ENCODE results near the gene MAU2. TPM values are rescaled to one million over a fixed set of nuclear protein-coding genes. Genes with fewer than 3 reads are reported as not detected.

MAU2 gene
- total and polyA plus RNA-seq, 2 of the 8 experiments (the other 6 are each of a cell fraction or from before 2014, with no cell fraction given) = 32.0 to 40.8 TPM

- Histone ChIP-seq H2BK20ac (ENCODE audit: low read length) (no peak overlapping the region), H3K36me3 (ENCODE audit: control insufficient read depth in 2 of 4, insufficient read depth in 4 of 4, low read length in 3 of 4) (peaks cover 11 to 37% (median 31%) of the 10 kb centered on the region in 4 experiments), H3K23me2 (ENCODE audit: low read depth, low read length) (no peaks in the 10 kb centered on the region), H2AFZ (ENCODE audit: low read length) (no peak overlapping the region), H3K14ac (ENCODE audit: insufficient read length) (no peak overlapping the region), H2BK12ac (ENCODE audit: low read depth, low read length) (no peak overlapping the region), H2BK5ac (ENCODE audit: low read depth, low read length) (no peak overlapping the region), H3K4ac (replicated peaks; ENCODE audit: insufficient read length, low read depth, low read length) (no peak overlapping the region), H4K20me1 (replicated peaks in 1 of 2; ENCODE audit: control insufficient read depth in 1 of 2, insufficient read depth in 2 of 2, low read length in 2 of 2) (peaks cover 0 to 18% of the 10 kb centered on the region in 2 experiments), H3K79me2 (ENCODE audit: control insufficient read depth in 1 of 2, insufficient read depth in 2 of 2, low read length in 2 of 2) (no peaks in the 10 kb centered on the region), H4K91ac (replicated peaks; ENCODE audit: insufficient read length, low read length) (no peak overlapping the region), H3K4me1 (replicated peaks in 1 of 4; ENCODE audit: control insufficient read depth in 3 of 4, insufficient read depth in 4 of 4, low read length in 3 of 4) (no peaks in the 10 kb centered on the region), H3K27ac (ENCODE audit: low read depth, low read length) (no peak overlapping the region), H4K5ac (ENCODE audit: insufficient read length, low read depth, low read length) (no peak overlapping the region), H3K27me3 (replicated peaks in 1 of 4; ENCODE audit: control insufficient read depth in 3 of 4, extremely low read depth in 1 of 4, insufficient read depth in 3 of 4, low read length in 3 of 4) (no peaks in the 10 kb centered on the region), H3K23ac (ENCODE audit: insufficient read length) (no peak overlapping the region), H3K9me3 (ENCODE audit: insufficient read depth in 2 of 2, low read depth in 1 of 2, low read length in 1 of 2) (no peaks in the 10 kb centered on the region), H3K79me1 (ENCODE audit: low read depth, low read length) (no peaks in the 10 kb centered on the region), H4K8ac (ENCODE audit: extremely low read depth, insufficient read depth, low read length) (no peak overlapping the region; the same call in 1 of the 2 replicates), H2BK120ac (replicated peaks; ENCODE audit: low read depth, low read length) (no peak overlapping the region), H2AK5ac (ENCODE audit: low read depth, low read length) (no peak overlapping the region), H3K56ac (replicated peaks; ENCODE audit: insufficient read length, low read depth, low read length) (no peak overlapping the region), H3K4me2 (ENCODE audit: insufficient read depth in 1 of 2, low read depth in 2 of 2, low read length in 2 of 2) (no peak overlapping the region), H3K18ac (ENCODE audit: extremely low read depth, low read length) (no peak overlapping the region), H3K9ac (replicated peaks in 1 of 4; ENCODE audit: extremely low read depth in 1 of 4, low read depth in 3 of 4, low read length in 3 of 4) (no peak overlapping the region), H2BK15ac (ENCODE audit: low read length) (no peak overlapping the region), H3K4me3 (ENCODE audit: extremely low read depth in 1 of 4, insufficient read depth in 2 of 4, low read depth in 3 of 4, low read length in 4 of 4) (no peak overlapping the region)
- WGBS, 2 experiments (ENCODE audit: extremely low coverage in 1 of 2, insufficient coverage in 1 of 2, insufficient read length in 1 of 2, insufficient replicate concordance in 2 of 2, low coverage in 1 of 2, low lambda C conversion rate in 2 of 2, missing lambda C conversion rate in 1 of 2) = 91% methylated on average over 12 of the region's 12 CpGs; no CpG with 5 or more reads in 1 of the 2 experiments
- ChIA-PET CTCF (ENCODE audit: partially characterized antibody) (interaction anchor here (2.0 kb wide), 1 partner anchor 15 kb away, joined by 8 read pairs; no protein-coding TSS in a partner anchor), POLR2A (ENCODE audit: partially characterized antibody) (interaction anchor here (4.0 kb wide), 1 partner anchor 8 kb away, joined by 14 read pairs; no protein-coding TSS in a partner anchor)
- FAIRE-seq = no peak
- DNase-seq (ENCODE audit: low read depth in 1 of 2, low spot score in 2 of 2) = no peak
These were observed 20.0 kb upstream of the MAU2 start for GRCh38 chr19:19300613-19301012.
